Colon (tissue), 2 donors: ENCODE data around the gene PPP4C.

Source experiments
- FAIRE-seq: peaks from 2 replicates; lab custom pipeline; 2012; peaks lifted over from hg19 to GRCh38; lab: Jason Lieb, UNC
- donor health status: control.
- donor health status: control.

The PPP4C gene

GRCh38 chr16:30082545-30083090, 6.8 kb downstream of the PPP4C start:
- no peak for FAIRE-seq

DNA sequence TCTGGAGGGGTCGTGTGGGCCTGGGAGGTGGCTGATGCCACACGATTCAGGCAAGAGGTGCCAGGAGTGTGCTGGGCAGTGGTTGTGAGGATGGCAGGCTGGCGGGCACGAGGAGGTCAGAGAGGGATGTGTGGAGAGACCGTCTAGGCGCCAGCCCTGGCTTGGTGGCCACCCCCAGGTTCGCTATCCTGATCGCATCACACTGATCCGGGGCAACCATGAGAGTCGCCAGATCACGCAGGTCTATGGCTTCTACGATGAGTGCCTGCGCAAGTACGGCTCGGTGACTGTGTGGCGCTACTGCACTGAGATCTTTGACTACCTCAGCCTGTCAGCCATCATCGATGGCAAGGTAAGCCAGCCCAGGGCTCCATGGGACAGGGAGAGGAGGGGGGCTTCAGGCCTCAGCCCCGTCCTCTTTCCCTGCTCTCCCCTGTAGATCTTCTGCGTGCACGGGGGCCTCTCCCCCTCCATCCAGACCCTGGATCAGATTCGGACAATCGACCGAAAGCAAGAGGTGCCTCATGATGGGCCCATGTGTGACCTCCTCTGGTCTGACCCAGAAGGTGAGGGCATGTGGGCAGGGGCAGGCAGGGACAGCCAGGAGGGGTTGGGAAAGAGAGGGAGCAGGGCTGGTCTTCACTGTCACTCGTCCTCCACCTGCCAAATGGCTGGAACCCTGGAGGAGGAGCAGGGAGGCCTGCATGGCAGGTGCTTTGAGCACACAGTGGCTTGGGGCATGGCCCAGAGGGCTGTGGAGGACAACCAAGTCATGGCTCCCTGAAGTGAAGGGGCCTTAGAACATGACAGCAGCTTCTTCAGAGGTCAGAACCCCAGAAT, 7.6 kb downstream of the PPP4C start:
- FAIRE-seq, result no peak

DNA sequence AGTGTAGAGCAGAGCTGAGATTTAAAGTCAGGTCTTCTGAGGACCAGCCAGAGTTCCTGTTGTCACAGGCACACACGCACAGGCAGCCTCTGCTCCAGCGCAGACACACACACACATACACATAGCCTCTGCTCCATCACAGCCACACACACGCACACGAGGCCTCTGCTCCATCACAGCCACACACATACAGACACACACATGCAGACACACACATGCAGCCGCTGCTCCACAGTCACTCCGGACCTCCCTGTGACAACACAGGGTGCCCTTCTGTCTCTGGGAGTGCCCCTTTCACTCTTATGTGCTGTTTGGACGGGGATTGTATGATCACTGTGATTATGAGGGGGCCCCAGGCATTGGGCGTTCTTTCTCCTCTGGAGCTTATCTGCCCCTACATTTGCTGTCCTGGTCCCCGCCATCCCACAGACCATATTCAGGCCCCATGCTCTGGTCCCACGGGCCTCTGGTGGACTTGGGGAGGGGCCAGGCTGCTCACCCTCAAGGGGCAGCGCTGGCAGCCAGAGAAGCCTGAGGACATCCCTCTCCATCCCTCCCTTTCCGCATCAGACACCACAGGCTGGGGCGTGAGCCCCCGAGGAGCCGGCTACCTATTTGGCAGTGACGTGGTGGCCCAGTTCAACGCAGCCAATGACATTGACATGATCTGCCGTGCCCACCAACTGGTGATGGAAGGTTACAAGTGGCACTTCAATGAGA, 8.5 kb downstream of the PPP4C start:
- FAIRE-seq, result no peak

- FAIRE-seq, result no peak
Observed at GRCh38 chr16:30084816-30085159, 9.0 kb downstream of the PPP4C start.

- FAIRE-seq, result no peak
Observed at GRCh38 chr16:30085247-30085646, 9.5 kb downstream of the PPP4C start.

DNA sequence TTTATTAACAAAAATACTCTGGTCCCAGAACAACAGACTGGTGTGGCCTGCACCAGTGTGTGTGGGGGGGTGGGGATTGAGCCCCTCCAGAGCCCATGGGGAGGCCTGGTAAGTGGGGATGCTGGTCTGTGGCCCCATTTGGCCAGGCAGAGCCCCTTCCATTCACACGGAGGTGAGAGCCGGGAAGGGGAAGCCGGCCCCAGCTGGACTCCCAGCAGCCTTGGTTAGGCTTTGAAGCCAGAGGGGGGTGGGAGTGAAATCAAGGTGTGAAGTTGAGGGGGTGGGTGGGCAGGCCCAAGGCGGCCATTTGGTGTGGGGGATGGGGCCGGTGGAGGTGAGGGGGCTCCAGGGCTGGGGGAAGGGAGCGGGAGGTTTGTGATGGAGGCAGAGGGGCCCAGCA, 10.0 kb downstream of the PPP4C start:
- FAIRE-seq, result no peak

GRCh38 chr16:30086291-30087140, 10.7 kb downstream of the PPP4C start:
- no peak for FAIRE-seq

DNA sequence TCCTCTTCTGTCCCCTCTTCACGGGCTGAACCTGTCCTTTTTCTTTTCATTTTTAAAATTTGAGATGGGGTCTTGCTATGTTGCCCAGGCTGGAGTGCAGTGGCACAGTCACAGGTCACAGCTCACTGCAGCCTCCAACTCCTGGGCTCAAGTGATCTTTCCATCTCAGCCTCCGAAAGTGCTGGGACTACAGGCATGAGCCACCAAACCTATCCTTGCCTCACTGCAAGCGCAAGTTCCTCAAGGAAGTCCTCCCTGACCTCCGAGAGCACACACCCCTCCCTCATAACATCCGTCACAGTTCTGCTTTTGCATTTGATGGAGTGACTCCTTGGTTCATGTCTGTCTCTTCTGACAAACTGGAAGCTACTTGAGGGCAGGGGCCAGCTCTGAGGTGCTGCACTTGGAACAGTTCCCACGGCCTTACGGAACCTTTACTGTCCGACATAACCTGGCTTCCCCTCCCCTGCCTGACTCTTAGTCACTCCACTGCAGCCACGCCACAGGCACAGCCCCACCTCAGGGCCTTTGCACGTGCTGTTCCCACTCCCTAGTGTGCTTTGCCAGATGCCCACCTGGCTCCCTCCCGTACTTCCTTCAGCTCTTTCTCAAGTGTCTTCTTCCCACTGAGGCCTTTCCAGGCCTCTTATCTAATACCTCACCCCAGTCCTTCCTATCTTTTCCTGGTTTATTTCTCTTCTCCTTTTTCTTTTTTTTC, 11.5 kb downstream of the PPP4C start:
- FAIRE-seq, result no peak

DNA sequence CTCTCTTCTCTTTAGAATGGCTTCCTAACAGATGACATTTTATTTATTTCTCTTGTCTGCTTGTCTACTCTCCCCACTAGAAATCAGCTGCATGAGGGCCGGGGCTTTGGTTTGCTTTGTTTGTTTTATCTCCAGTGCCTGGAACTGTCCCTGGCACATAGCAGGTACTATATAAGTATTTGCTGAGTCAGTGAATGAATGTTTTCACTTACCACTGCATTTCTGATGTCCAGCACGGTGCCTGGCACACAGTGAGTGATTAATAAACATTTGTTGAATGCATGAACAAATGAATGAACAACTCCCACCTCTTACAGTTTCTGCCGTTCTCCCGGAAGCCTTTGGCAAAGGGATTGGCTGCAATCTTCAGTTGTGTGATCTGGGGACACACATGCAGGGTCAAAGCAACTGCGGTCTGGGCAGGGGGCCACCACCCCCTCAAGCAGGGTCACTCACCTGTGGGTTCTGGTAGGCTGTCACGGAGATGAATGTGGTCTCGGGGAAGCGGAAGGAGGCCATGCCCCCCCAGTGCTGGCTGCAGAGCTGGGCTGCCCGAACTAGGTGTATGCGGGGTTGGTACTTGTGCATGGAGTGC, 12.5 kb downstream of the PPP4C start:
- FAIRE-seq, result no peak

DNA sequence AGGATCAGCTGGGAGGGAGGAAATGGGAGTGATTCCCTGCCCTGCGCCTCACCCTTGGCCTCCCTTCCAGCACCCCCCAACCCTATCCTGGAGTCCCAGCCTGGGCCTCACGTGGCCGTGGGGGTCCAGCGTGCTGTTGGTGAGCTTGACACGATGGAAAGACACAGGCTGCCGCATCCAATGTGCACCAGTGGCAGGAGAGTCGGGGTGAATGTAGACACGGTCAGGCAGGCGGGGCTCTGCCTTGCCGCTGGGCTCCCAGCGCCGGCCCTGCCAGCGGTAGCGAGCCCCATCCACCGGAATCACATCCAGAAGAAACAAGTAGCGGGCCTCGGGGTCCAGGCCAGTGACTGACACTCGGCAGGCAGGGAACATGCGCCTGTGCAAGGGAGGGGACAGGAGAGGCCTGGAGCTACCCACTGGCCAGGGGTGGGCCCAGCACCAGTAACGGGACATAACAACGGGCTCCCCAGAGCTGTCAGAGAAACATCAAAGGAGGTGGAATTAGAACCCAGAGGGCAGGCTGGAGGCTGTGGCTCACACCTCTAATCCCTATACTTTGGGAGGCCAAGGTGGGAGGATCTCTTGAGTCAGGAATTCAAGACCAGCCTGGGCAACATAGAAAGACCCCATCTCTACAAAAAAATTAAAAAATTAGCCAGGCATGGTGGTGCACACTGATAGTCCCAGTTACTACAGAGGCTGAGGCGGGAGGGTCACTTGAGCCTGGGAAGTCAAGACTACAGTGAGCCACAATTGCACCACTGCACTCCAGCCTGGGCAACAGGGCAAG, 13.2 kb downstream of the PPP4C start:
- no peak for FAIRE-seq

DNA sequence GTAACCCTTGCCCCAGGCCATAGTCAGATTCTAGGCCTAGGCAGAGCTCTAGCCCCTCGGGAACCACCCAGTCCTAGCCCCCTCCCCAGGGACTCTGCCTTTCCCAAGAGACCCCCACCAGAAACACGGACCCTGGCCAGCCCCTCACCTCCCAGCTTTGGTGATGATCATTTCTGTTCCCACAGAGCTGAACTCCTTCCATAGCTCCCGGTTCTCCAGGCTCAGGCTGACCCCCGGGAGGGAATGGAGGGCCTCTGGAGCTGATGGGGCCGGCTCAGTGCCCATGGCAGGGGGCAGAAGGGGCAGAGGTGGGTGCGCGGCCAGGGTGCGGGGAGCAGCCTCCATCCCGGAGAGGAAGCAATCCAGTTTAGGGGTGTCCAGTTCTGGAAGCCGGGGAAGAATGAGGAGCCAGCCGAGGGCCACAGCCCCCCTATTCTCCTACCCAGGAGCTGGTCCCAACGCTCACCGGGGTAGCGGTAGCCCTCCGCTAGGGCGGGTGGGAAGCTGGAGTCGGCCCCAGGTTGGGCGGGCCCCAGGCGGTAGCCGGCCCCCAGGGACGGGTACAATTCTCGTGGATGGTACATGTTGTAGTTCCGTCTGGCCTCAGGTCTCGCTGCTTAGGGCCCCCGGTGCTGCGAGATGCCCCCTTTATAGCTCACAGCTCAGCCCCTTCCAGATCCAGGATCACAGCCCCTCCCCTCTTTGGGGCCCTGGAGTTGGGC, 15.0 kb downstream of the PPP4C start:
- no peak for FAIRE-seq

- no peak for FAIRE-seq
Observed at GRCh38 chr16:30091474-30092372, 15.9 kb downstream of the PPP4C start, which contains the start of gene TBX6. TSS of gene TBX6 (minus strand) at chr16:30091924. CDS start at chr16:30091193, 731 bp downstream.

DNA sequence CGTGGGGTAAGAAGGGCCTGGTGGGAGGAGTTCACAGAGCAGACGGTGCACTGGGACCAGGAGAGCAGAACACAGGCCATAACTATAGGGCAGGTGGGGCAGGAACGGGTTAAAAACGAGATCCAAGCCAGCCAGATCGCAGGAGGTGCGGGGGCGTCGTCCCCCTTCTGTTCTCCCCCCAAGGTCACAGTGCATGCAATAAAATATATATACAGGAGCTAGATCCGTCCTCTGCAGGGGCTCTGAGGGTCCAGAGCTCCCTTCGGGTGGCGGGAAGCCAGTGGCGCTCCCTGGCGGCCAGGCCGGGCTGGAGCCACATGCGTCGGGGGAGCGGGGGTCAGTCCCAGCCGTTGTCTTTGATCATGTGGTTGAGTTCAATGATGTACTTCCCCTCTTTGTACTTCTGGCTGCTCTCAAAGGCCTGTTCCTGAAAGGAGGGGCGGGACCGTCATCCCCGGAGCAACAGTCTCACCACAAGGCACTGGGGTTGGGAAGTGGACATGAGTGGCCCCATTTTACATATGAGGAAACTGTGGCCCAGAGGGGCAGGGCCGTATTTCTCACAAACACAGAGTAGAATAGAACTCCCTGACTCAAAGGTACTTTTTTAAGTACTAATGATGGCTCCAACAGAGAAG, 16.7 kb downstream of the PPP4C start:
- no peak for FAIRE-seq

GRCh38 chr16:30094541-30095165, 18.9 kb downstream of the PPP4C start:
- no peak for FAIRE-seq

GRCh38 chr16:30095166-30096078, 19.6 kb downstream of the PPP4C start:
- FAIRE-seq, result no peak

DNA sequence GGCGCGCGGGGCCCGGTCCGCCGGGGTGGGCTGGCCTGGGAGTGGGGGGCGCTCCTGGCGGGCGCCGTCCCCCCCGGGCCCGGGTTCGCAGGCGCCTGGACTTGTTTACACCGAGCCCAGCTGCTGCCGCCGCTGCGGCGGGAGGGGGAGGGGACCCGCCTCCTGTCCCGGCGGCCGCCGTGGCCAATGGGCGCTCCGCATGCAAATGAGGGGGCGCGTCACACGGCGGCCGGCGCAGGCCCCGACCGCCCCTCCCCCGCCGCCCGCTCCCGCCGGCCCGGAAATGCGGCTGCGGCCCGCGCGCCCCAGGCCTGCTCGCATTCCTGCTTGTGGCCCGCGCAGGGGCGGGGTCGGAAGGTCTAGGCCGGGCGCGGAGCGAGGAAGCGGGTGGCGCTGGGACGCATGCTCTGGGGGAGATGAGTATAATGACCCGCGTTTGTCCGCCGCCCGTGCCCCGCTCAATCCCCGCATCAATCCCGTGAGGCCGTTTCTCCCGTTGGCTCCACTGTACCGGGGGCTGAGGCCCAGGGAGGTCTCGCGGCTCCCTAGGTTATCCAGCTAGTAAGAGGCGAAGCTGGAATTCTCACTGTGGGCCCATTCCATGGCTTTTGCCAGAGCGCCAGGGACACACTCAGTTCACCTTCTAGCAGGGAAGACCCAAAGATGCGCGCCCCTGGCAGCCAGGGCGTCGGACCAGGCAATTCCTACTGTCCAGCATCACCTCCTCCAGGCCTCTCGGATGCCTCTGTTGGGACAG, 20.5 kb downstream of the PPP4C start, which contains the start of gene YPEL3:
YPEL3 (minus strand) TSS at position 109 of the 757 bp plus-strand sequence. CDS start 731 bp downstream, outside the sequence.
- no peak for FAIRE-seq
